ENCODE data around the gene ASAP3.
"Not testable (repeated sequence)": the region's sequence is repeated elsewhere in the genome, so short reads cannot be mapped to it uniquely, and the experiment has no call there.

Gene ASAP3

GRCh38 chr1:23383577-23384311, 100.2 kb downstream of the ASAP3 start:
- Histone ChIP-seq H3K9me3 (ENCODE audit: control insufficient read depth, low read depth, low read length) (no peaks in the 10 kb centered on the region), H3K9ac (ENCODE audit: low read length) (no peak overlapping the region), H3K4me1 (ENCODE audit: control insufficient read depth, low read depth, low read length) (no peaks in the 10 kb centered on the region), H3K27me3 (ENCODE audit: control insufficient read depth, insufficient read depth, low read length) (peaks cover 92% of the 10 kb centered on the region), H3K36me3 (ENCODE audit: control insufficient read depth, low read depth, low read length) (no peaks in the 10 kb centered on the region), H3K27ac (ENCODE audit: low read length) (no peak overlapping the region), H3K4me3 (ENCODE audit: low read length) (no peak overlapping the region)

GRCh38 chr1:23381233-23381885, 102.6 kb downstream of the ASAP3 start:
- peaks cover 96% of the 10 kb centered on the region for H3K27me3 ChIP-seq (ENCODE audit: control insufficient read depth, insufficient read depth, low read length)
- no peaks in the 10 kb centered on the region for H3K9me3 ChIP-seq (ENCODE audit: control insufficient read depth, low read depth, low read length)
- no peaks in the 10 kb centered on the region for H3K36me3 ChIP-seq (ENCODE audit: control insufficient read depth, low read depth, low read length)
- H3K4me3 ChIP-seq (ENCODE audit: low read length): no peak overlapping the region
- no peak overlapping the region for H3K9ac ChIP-seq (ENCODE audit: low read length)
- no peaks in the 10 kb centered on the region for H3K4me1 ChIP-seq (ENCODE audit: control insufficient read depth, low read depth, low read length)
- no peak overlapping the region for H3K27ac ChIP-seq (ENCODE audit: low read length)

- H3K9me3 ChIP-seq (ENCODE audit: control insufficient read depth, low read depth, low read length): no peaks in the 10 kb centered on the region
- no peak overlapping the region for H3K27ac ChIP-seq (ENCODE audit: low read length)
- H3K36me3 ChIP-seq (ENCODE audit: control insufficient read depth, low read depth, low read length): no peaks in the 10 kb centered on the region
- H3K9ac ChIP-seq (ENCODE audit: low read length): no peak overlapping the region
- H3K4me3 ChIP-seq (ENCODE audit: low read length): no peak overlapping the region
- H3K27me3 ChIP-seq (ENCODE audit: control insufficient read depth, insufficient read depth, low read length): peaks cover 96% of the 10 kb centered on the region
- H3K4me1 ChIP-seq (ENCODE audit: control insufficient read depth, low read depth, low read length): no peaks in the 10 kb centered on the region
Observed at GRCh38 chr1:23380719-23381118, 103.3 kb downstream of the ASAP3 start.

- not testable (repeated sequence) for H3K36me3 ChIP-seq (ENCODE audit: control insufficient read depth, low read depth, low read length); H3K9me3 ChIP-seq (ENCODE audit: control insufficient read depth, low read depth, low read length); H3K27ac ChIP-seq (ENCODE audit: low read length); H3K9ac ChIP-seq (ENCODE audit: low read length); H3K4me1 ChIP-seq (ENCODE audit: control insufficient read depth, low read depth, low read length); H3K4me3 ChIP-seq (ENCODE audit: low read length)
- H3K27me3 ChIP-seq (ENCODE audit: control insufficient read depth, insufficient read depth, low read length): peaks cover 96% of the 10 kb centered on the region
Observed at GRCh38 chr1:23380236-23380635, 103.7 kb downstream of the ASAP3 start.

Data from iPS-18a (cell line).